Measurements from ENCODE around the gene PER2. TPM values are rescaled to one million over a fixed set of nuclear protein-coding genes. Genes with fewer than 3 reads are reported as not detected.
"Not testable (repeated sequence)": the region's sequence is repeated elsewhere in the genome, so short reads cannot be mapped to it uniquely, and the experiment has no call there.

The PER2 gene
- 10 to 100 TPM in 1 of 2 donors, 1 to 10 TPM in 1; 6.2 to 23.7 TPM for total RNA-seq

- H3K4me1 Mint-ChIP-seq = peaks cover 22% of the 10 kb centered on the region
- peak within 1 kb of the TSS; percentile 92 for H3K4me3 Mint-ChIP-seq
- H3K27ac Mint-ChIP-seq = peak within 1 kb of the TSS; percentile 91
- H3K27me3 Mint-ChIP-seq = no peaks in the 10 kb centered on the region
- peak; percentile 56 for ATAC-seq (replicated peaks)
- no peaks in the 10 kb centered on the region for H3K9me3 Mint-ChIP-seq
- peaks cover 16% of the 10 kb centered on the region for H3K36me3 Mint-ChIP-seq (ENCODE audit: low read depth)
These were observed at the start of gene PER2 for GRCh38 chr2:238287737-238288649. Gene PER2, minus strand, starts transcription at chr2:238288610. Its CDS starts 10,674 bp downstream, at chr2:238277936.

- ATAC-seq (replicated peaks) = no peak
- H3K27ac Mint-ChIP-seq = no peak overlapping the region
These were observed 49.4 kb upstream of the PER2 start for GRCh38 chr2:238337846-238338245.

GRCh38 chr2:238336793-238337444, 48.5 kb upstream of the PER2 start:
- Mint-ChIP-seq H3K9me3 (no peaks in the 10 kb centered on the region), H3K27ac (peak overlapping the region; percentile 49), H3K4me1 (no peaks in the 10 kb centered on the region), H3K36me3 (ENCODE audit: low read depth) (peaks cover 19% of the 10 kb centered on the region), H3K27me3 (no peaks in the 10 kb centered on the region), H3K4me3 (no peak overlapping the region)
- no peak for ATAC-seq (replicated peaks)

More at GRCh38 chr2:238337846-238338245, 49.4 kb upstream of the PER2 start:
- Mint-ChIP-seq H3K36me3 (ENCODE audit: low read depth) (peaks cover 19% of the 10 kb centered on the region), H3K9me3 (no peaks in the 10 kb centered on the region), H3K4me1 (no peaks in the 10 kb centered on the region), H3K4me3 (no peak overlapping the region), H3K27me3 (no peaks in the 10 kb centered on the region)

GRCh38 chr2:238336151-238336550, 47.7 kb upstream of the PER2 start:
- H3K9me3 Mint-ChIP-seq = no peaks in the 10 kb centered on the region
- no peak overlapping the region for H3K4me3 Mint-ChIP-seq
- H3K27me3 Mint-ChIP-seq = no peaks in the 10 kb centered on the region
- no peaks in the 10 kb centered on the region for H3K4me1 Mint-ChIP-seq
- ATAC-seq (replicated peaks) = no peak
- no peak overlapping the region for H3K27ac Mint-ChIP-seq
- peaks cover 19% of the 10 kb centered on the region for H3K36me3 Mint-ChIP-seq (ENCODE audit: low read depth)

- H3K27me3 Mint-ChIP-seq; H3K9me3 Mint-ChIP-seq; H3K27ac Mint-ChIP-seq; H3K4me3 Mint-ChIP-seq; H3K4me1 Mint-ChIP-seq; ATAC-seq (replicated peaks): not testable (repeated sequence)
- peaks cover 19% of the 10 kb centered on the region for H3K36me3 Mint-ChIP-seq (ENCODE audit: low read depth)
These were observed 47.2 kb upstream of the PER2 start for GRCh38 chr2:238335591-238335990.

GRCh38 chr2:238334885-238335284, 46.5 kb upstream of the PER2 start:
- Mint-ChIP-seq H3K27me3 (no peaks in the 10 kb centered on the region), H3K27ac (no peak overlapping the region), H3K4me3 (no peak overlapping the region), H3K36me3 (ENCODE audit: low read depth) (peaks cover 19% of the 10 kb centered on the region), H3K4me1 (no peaks in the 10 kb centered on the region), H3K9me3 (no peaks in the 10 kb centered on the region)
- ATAC-seq (replicated peaks) = no peak

- H3K4me3 Mint-ChIP-seq = no peak overlapping the region
- no peaks in the 10 kb centered on the region for H3K9me3 Mint-ChIP-seq
- H3K27ac Mint-ChIP-seq = no peak overlapping the region
- H3K36me3 Mint-ChIP-seq (ENCODE audit: low read depth) = peaks cover 42% of the 10 kb centered on the region
- no peaks in the 10 kb centered on the region for H3K27me3 Mint-ChIP-seq
- no peak for ATAC-seq (replicated peaks)
- H3K4me1 Mint-ChIP-seq = no peaks in the 10 kb centered on the region
These were observed 43.5 kb upstream of the PER2 start for GRCh38 chr2:238331916-238332315.

GRCh38 chr2:238330391-238330790, 42.0 kb upstream of the PER2 start:
- peaks cover 42% of the 10 kb centered on the region for H3K36me3 Mint-ChIP-seq (ENCODE audit: low read depth)
- no peaks in the 10 kb centered on the region for H3K4me1 Mint-ChIP-seq
- no peak overlapping the region for H3K4me3 Mint-ChIP-seq
- no peaks in the 10 kb centered on the region for H3K9me3 Mint-ChIP-seq
- ATAC-seq (replicated peaks) = no peak
- H3K27me3 Mint-ChIP-seq = no peaks in the 10 kb centered on the region
- no peak overlapping the region for H3K27ac Mint-ChIP-seq

- no peak for ATAC-seq (replicated peaks)
- Mint-ChIP-seq H3K9me3 (no peaks in the 10 kb centered on the region), H3K4me1 (no peaks in the 10 kb centered on the region), H3K36me3 (ENCODE audit: low read depth) (peaks cover 29% of the 10 kb centered on the region), H3K27ac (no peak overlapping the region), H3K27me3 (no peaks in the 10 kb centered on the region), H3K4me3 (no peak overlapping the region)
These were observed 39.3 kb upstream of the PER2 start for GRCh38 chr2:238327751-238328150.

- H3K4me1 Mint-ChIP-seq = peaks cover 1% of the 10 kb centered on the region
- H3K4me3 Mint-ChIP-seq = no peak overlapping the region
- H3K9me3 Mint-ChIP-seq = no peaks in the 10 kb centered on the region
- ATAC-seq (replicated peaks) = no peak
- no peak overlapping the region for H3K27ac Mint-ChIP-seq
- peaks cover 29% of the 10 kb centered on the region for H3K36me3 Mint-ChIP-seq (ENCODE audit: low read depth)
- no peaks in the 10 kb centered on the region for H3K27me3 Mint-ChIP-seq
These were observed 38.5 kb upstream of the PER2 start for GRCh38 chr2:238326801-238327365.

- Mint-ChIP-seq H3K9me3 (no peaks in the 10 kb centered on the region), H3K27ac (no peak overlapping the region), H3K36me3 (ENCODE audit: low read depth) (peaks cover 29% of the 10 kb centered on the region), H3K27me3 (no peaks in the 10 kb centered on the region), H3K4me3 (no peak overlapping the region), H3K4me1 (peaks cover 6% of the 10 kb centered on the region)
- no peak for ATAC-seq (replicated peaks)
These were observed 37.3 kb upstream of the PER2 start for GRCh38 chr2:238325694-238326093.

GRCh38 chr2:238324248-238324647, 35.8 kb upstream of the PER2 start:
- H3K27ac Mint-ChIP-seq; H3K9me3 Mint-ChIP-seq; H3K4me1 Mint-ChIP-seq; H3K4me3 Mint-ChIP-seq; ATAC-seq (replicated peaks); H3K27me3 Mint-ChIP-seq: not testable (repeated sequence)
- peaks cover 25% of the 10 kb centered on the region for H3K36me3 Mint-ChIP-seq (ENCODE audit: low read depth)

GRCh38 chr2:238322001-238322411, 33.6 kb upstream of the PER2 start:
- Mint-ChIP-seq H3K4me3 (peak overlapping the region; percentile 62), H3K9me3 (no peaks in the 10 kb centered on the region), H3K27me3 (no peaks in the 10 kb centered on the region), H3K4me1 (peaks cover 6% of the 10 kb centered on the region), H3K36me3 (ENCODE audit: low read depth) (peaks cover 6% of the 10 kb centered on the region), H3K27ac (no peak overlapping the region)
- ATAC-seq (replicated peaks) = no peak

- H3K27ac Mint-ChIP-seq = peak overlapping the region; percentile 38
- H3K4me3 Mint-ChIP-seq = peak overlapping the region; percentile 62
- no peaks in the 10 kb centered on the region for H3K27me3 Mint-ChIP-seq
- H3K9me3 Mint-ChIP-seq = no peaks in the 10 kb centered on the region
- ATAC-seq (replicated peaks) = no peak
- H3K36me3 Mint-ChIP-seq (ENCODE audit: low read depth) = peaks cover 6% of the 10 kb centered on the region
- H3K4me1 Mint-ChIP-seq = peaks cover 6% of the 10 kb centered on the region
These were observed 33.1 kb upstream of the PER2 start for GRCh38 chr2:238321467-238321866.
